B cell (primary cell): ENCODE measurements around the gene CCNT1. TPM values are rescaled to one million over a fixed set of nuclear protein-coding genes. Genes with fewer than 3 reads are reported as not detected.

Source experiments
- ATAC-seq: fragments of 200-7000 bp; cut with Tn5 transposase; one replicate; pipeline ENCODE4 v1.10.0; 2021; ENCODE audit warnings: low read depth, mild to moderate bottlenecking, moderate number of reproducible peaks, moderate library complexity
- CTCF ChIA-PET: fragments of 350-600 bp; sonication (Branson Sonifier 250); formaldehyde crosslinking; loops from one replicate; lab custom pipeline; 2021; ENCODE audit warnings: antibody characterized with exemption, inconsistent platforms; lab: Charles Lee
- POLR2A ChIA-PET: fragments of 350-600 bp; sonication (Branson Sonifier 250); formaldehyde crosslinking; loops from one replicate; lab custom pipeline; 2021; ENCODE audit warnings: antibody characterized with exemption; lab: Charles Lee
- DNase-seq: peaks from one replicate; pipeline ENCODE4 v3.0.0; 2013
- H2AFZ ChIP-seq: 2 replicates; pipeline ENCODE4 v1.6.1; 2012; ENCODE audit warnings: mild to moderate bottlenecking, low read depth, low read length; ENCODE audit not compliant: insufficient read depth, poor library complexity, severe bottlenecking
- H3K27ac ChIP-seq, 2 donors: 1 replicate in 1 of 2; 2 replicates in 1 of 2; pipeline ENCODE4 v1.5.1; 2012 to 2013; ENCODE audit warnings: low read length in 2 of 2, mild to moderate bottlenecking in 2 of 2, moderate library complexity in 1 of 2
- H3K27me3 ChIP-seq, 4 experiments: fragments of 200-600 bp in 1 of 4; sonication (generic) in 1 of 4; replicated peaks in 1 of 4; 1 replicate in 2 of 4; 2 replicates in 2 of 4; pipeline versions ENCODE4 v1.6.1 to v1.7.0; 2013 to 2016; ENCODE audit warnings: low read length in 3 of 4, mild to moderate bottlenecking in 2 of 4, mixed read lengths in 1 of 4, moderate library complexity in 1 of 4; ENCODE audit not compliant: insufficient read depth in 4 of 4, control insufficient read depth in 3 of 4; ENCODE audit errors: control extremely low read depth in 1 of 4
- H3K36me3 ChIP-seq, 2 experiments: replicated peaks in 1 of 2; 1 replicate in 1 of 2; 2 replicates in 1 of 2; pipeline versions ENCODE4 v1.6.1 to v1.7.1; 2013; ENCODE audit warnings: low read length in 1 of 2; ENCODE audit not compliant: insufficient read depth in 2 of 2, control insufficient read depth in 1 of 2; ENCODE audit errors: control extremely low read depth in 1 of 2, extremely low read depth in 1 of 2
- H3K4me1 ChIP-seq, 2 donors: fragments of 200-600 bp in 1 of 2; sonication (generic) in 1 of 2; 1 replicate in 1 of 2; 2 replicates in 1 of 2; pipeline versions ENCODE4 v1.5.1 to v1.6.1; 2013 to 2017; ENCODE audit warnings: low read length in 2 of 2; ENCODE audit not compliant: control insufficient read depth in 2 of 2, insufficient read depth in 2 of 2
- H3K4me2 ChIP-seq: replicated peaks from 2 replicates; pipeline ENCODE3; 2012; ENCODE audit warnings: mild to moderate bottlenecking, low read depth, low read length; ENCODE audit not compliant: poor library complexity, severe bottlenecking
- H3K4me3 ChIP-seq, 5 experiments: fragments of 200-600 bp in 1 of 5; sonication (generic) in 1 of 5; 1 replicate in 3 of 5; 2 replicates in 2 of 5; pipeline versions ENCODE4 v1.5.1 to v1.7.0; 2011 to 2016; ENCODE audit warnings: low read length in 4 of 5, mild to moderate bottlenecking in 4 of 5, low read depth in 2 of 5, control low read depth in 1 of 5, moderate library complexity in 1 of 5; ENCODE audit not compliant: insufficient read depth in 1 of 5; ENCODE audit errors: control extremely low read depth in 1 of 5, extremely low read depth in 1 of 5
- H3K79me2 ChIP-seq: fragments of 200-600 bp; sonication (generic); one replicate; pipeline ENCODE4 v1.6.0; 2016; ENCODE audit warnings: low read length; ENCODE audit not compliant: control insufficient read depth, insufficient read depth
- H3K9ac ChIP-seq: fragments of 200-600 bp; sonication (generic); 2 replicates; pipeline ENCODE4 v1.6.1; 2017; ENCODE audit warnings: mild to moderate bottlenecking, low read length, moderate library complexity
- H3K9me3 ChIP-seq, 3 donors: one replicate each; pipeline versions ENCODE4 v1.6.1 to v1.7.1; 2013; ENCODE audit warnings: low read length in 2 of 3; ENCODE audit not compliant: control insufficient read depth in 2 of 3, insufficient read depth in 1 of 3; ENCODE audit errors: control extremely low read depth in 1 of 3
- H4K20me1 ChIP-seq: 2 replicates; pipeline ENCODE4 v1.6.0; 2012; ENCODE audit warnings: mild to moderate bottlenecking, low read length; ENCODE audit not compliant: insufficient read depth, control insufficient read depth, poor library complexity, severe bottlenecking
- H3K27ac Mint-ChIP-seq: one replicate; pipeline ENCODE4 v1.8.0; 2021; ENCODE audit warnings: mixed read lengths
- H3K27me3 Mint-ChIP-seq: one replicate; pipeline ENCODE4 v1.8.0; 2021; ENCODE audit warnings: mixed read lengths
- H3K4me1 Mint-ChIP-seq: one replicate; pipeline ENCODE4 v1.8.0; 2021; ENCODE audit warnings: mixed read lengths
- H3K4me3 Mint-ChIP-seq: one replicate; pipeline ENCODE4 v1.8.0; 2021; ENCODE audit warnings: mixed read lengths
- H3K9me3 Mint-ChIP-seq: one replicate; pipeline ENCODE4 v1.8.0; 2022; ENCODE audit warnings: mixed read lengths; ENCODE audit not compliant: insufficient read depth
- CTCF ChIP-seq: fragments of 200-600 bp; IDR thresholded peaks from one replicate; pipeline ENCODE4 v1.8.0; 2022; ENCODE audit warnings: antibody characterized with exemption, mild to moderate bottlenecking
- EZH2 ChIP-seq: IDR thresholded peaks from 2 replicates; pipeline ENCODE4 v1.6.1; 2012; ENCODE audit warnings: borderline replicate concordance, low read depth, mild to moderate bottlenecking, moderate library complexity, low read length; ENCODE audit not compliant: insufficient read depth, poor library complexity, severe bottlenecking
- WGBS: methylation state at CpG from one replicate; pipeline ENCODE4 v1.1.5; 2013; ENCODE audit warnings: missing lambda C conversion rate; ENCODE audit not compliant: insufficient coverage; 5-methylcytosine and 5-hydroxymethylcytosine counted together
- intact Hi-C: fragments of 100-400 bp; cut with micrococcal nuclease; formaldehyde crosslinking; loops from one replicate; pipeline ENCODE4 v1.10.0; 2022
- polyA plus RNA-seq: library from polyadenylated mRNA; depleted of rRNA; stranded (reverse); fragments of >200 nt; gene quantifications from 2 replicates; pipeline ENCODE4 v1.2.3, GENCODE V29; 2012
- total RNA-seq, 2 donors: library from RNA; stranded (reverse); fragments of 120-200 nt in 1 of 2; gene quantifications; 1 replicate in 1 of 2; 2 replicates in 1 of 2; pipeline versions ENCODE4 v1.2.3 to v1.2.4, GENCODE V29; 2013 to 2022

Gene CCNT1
- total and polyA plus RNA-seq, 2 donors (not counting 1 experiment from before 2014, with no cell fraction given): 13.9 to 77.3 TPM

DNA sequence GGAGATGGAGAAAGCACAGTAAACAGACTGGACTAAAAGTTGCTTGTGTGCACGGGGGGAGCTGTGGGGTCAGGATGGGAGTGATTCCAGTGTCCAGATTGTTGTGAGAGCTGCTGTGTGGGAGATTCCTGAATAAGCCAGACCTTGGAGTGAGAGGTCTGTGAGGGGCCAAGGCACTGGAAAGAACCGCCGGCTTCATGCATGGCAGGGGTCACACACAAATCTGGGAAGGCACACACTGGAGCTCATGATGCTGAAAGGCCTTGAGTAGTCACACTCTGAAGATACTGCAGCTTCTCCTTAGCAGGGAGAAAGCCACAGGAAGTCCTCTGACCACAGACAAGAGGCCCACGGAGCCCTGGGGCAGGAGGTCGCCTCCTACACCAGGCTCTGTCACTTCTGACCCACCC is 49.3 kb upstream of the CCNT1 start:
- Histone ChIP-seq H3K36me3 (no peaks in the 10 kb centered on the region), H3K4me2 (no peak overlapping the region), H3K27me3 (peaks cover 0 to 4% (median 0%) of the 10 kb centered on the region in 4 experiments), H3K79me2 (no peaks in the 10 kb centered on the region), H3K9me3 (no peaks in the 10 kb centered on the region), H3K4me3 (no peak overlapping the region), H4K20me1 (no peaks in the 10 kb centered on the region), H3K9ac (no peak overlapping the region), H2AFZ (no peak overlapping the region), H3K27ac (no peak overlapping the region), H3K4me1 (peaks cover 0 to 10% of the 10 kb centered on the region in 2 donors)
- Mint-ChIP-seq H3K4me3 (no peak overlapping the region), H3K27ac (no peak overlapping the region), H3K9me3 (no peaks in the 10 kb centered on the region), H3K27me3 (no peaks in the 10 kb centered on the region), H3K4me1 (peaks cover 15% of the 10 kb centered on the region)
- intact Hi-C loops: no loop called here
- ATAC-seq: no peak
- 76% methylated on average over 3 of the region's 5 CpGs for WGBS
- no peak for DNase-seq
- TF ChIP-seq EZH2 (no peak), CTCF (no peak)
- POLR2A ChIA-PET: no interaction called here
- CTCF ChIA-PET: interaction anchor here (1.0 to 1.6 kb wide), 2 partner anchors 13 to 49 kb away, joined by 3 to 5 read pairs; no protein-coding TSS in a partner anchor

GRCh38 chr12:48764521-48764920 is 48.0 kb upstream of the CCNT1 start:
- Histone ChIP-seq H3K27me3 (peaks cover 0 to 4% (median 0%) of the 10 kb centered on the region in 4 experiments), H3K4me3 (no peak overlapping the region), H3K4me1 (peaks cover 0 to 10% of the 10 kb centered on the region in 2 donors), H2AFZ (no peak overlapping the region), H3K9me3 (no peaks in the 10 kb centered on the region), H3K4me2 (no peak overlapping the region), H3K79me2 (no peaks in the 10 kb centered on the region), H3K36me3 (no peaks in the 10 kb centered on the region), H3K9ac (no peak overlapping the region), H3K27ac (no peak overlapping the region), H4K20me1 (no peaks in the 10 kb centered on the region)
- CTCF ChIA-PET: no interaction called here
- Mint-ChIP-seq H3K27me3 (no peaks in the 10 kb centered on the region), H3K27ac (no peak overlapping the region), H3K9me3 (no peaks in the 10 kb centered on the region), H3K4me1 (peaks cover 15% of the 10 kb centered on the region), H3K4me3 (no peak overlapping the region)
- POLR2A ChIA-PET: no interaction called here
- TF ChIP-seq EZH2: no peak
- no peak for TF ChIP-seq CTCF
- DNase-seq (no peak), ATAC-seq (no peak)
- whole genome bisulfite sequencing: 93% methylated on average over 2 of the region's 2 CpGs
- intact Hi-C loops: no loop called here
